H1 (cell line): ENCODE results near the gene ZYG11B. TPM values are rescaled to one million over a fixed set of nuclear protein-coding genes. Genes with fewer than 3 reads are reported as not detected.

Experiments
- CTCF ChIA-PET: fragments of 300-600 bp; sonication (Branson Sonifier 250); formaldehyde crosslinking; loops from one replicate; lab custom pipeline; 2021; ENCODE audit not compliant: partially characterized antibody; lab: Charles Lee
- POLR2A ChIA-PET: fragments of 300-600 bp; sonication (Branson Sonifier 250); formaldehyde crosslinking; loops from one replicate; lab custom pipeline; 2021; ENCODE audit warnings: inconsistent platforms; ENCODE audit not compliant: partially characterized antibody; lab: Charles Lee
- DNase-seq, 2 experiments: peaks; one replicate each; pipeline versions ENCODE4 v3.0.0 to v3.0.0-alpha.2; 2010 to 2022; ENCODE audit warnings: low spot score in 2 of 2, low read depth in 1 of 2, mixed read lengths in 1 of 2
- FAIRE-seq: peaks from 2 replicates; lab custom pipeline; 2011; peaks lifted over from hg19 to GRCh38; lab: Jason Lieb, UNC
- H2AFZ ChIP-seq: 2 replicates; pipeline ENCODE4 v1.8.1; 2012; ENCODE audit warnings: low read length, inconsistent platforms
- H2AK5ac ChIP-seq: 2 replicates; pipeline ENCODE4 v1.6.1; 2013; ENCODE audit warnings: low read depth, low read length
- H2BK120ac ChIP-seq: replicated peaks from 2 replicates; pipeline ENCODE3; 2013; ENCODE audit warnings: low read depth, low read length, inconsistent platforms
- H2BK12ac ChIP-seq: 2 replicates; pipeline ENCODE4 v1.6.1; 2013; ENCODE audit warnings: low read depth, low read length
- H2BK15ac ChIP-seq: 2 replicates; pipeline ENCODE4 v1.6.1; 2013; ENCODE audit warnings: low read length
- H2BK20ac ChIP-seq: 2 replicates; pipeline ENCODE4 v1.6.1; 2013; ENCODE audit warnings: low read length
- H2BK5ac ChIP-seq: 2 replicates; pipeline ENCODE4 v1.6.1; 2013; ENCODE audit warnings: low read depth, low read length
- H3K14ac ChIP-seq: 2 replicates; pipeline ENCODE4 v1.6.1; 2013; ENCODE audit warnings: inconsistent platforms; ENCODE audit not compliant: insufficient read length
- H3K18ac ChIP-seq: 2 replicates; pipeline ENCODE4 v1.6.1; 2013; ENCODE audit warnings: low read length; ENCODE audit errors: extremely low read depth
- H3K23ac ChIP-seq: 2 replicates; pipeline ENCODE4 v1.6.1; 2013; ENCODE audit warnings: inconsistent platforms; ENCODE audit not compliant: insufficient read length
- H3K23me2 ChIP-seq: 2 replicates; pipeline ENCODE4 v1.6.1; 2013; ENCODE audit warnings: low read depth, low read length
- H3K27ac ChIP-seq: 2 replicates; pipeline ENCODE4 v1.6.1; 2011; ENCODE audit warnings: low read depth, low read length, inconsistent platforms
- H3K27me3 ChIP-seq, 4 experiments: replicated peaks in 1 of 4; 1 replicate in 1 of 4; 2 replicates in 3 of 4; pipeline versions ENCODE4 v1.6.1 to v1.8.1; 2011 to 2013; ENCODE audit warnings: low read length in 3 of 4, mild to moderate bottlenecking in 3 of 4, inconsistent platforms in 2 of 4, mixed read lengths in 2 of 4, moderate library complexity in 1 of 4; ENCODE audit not compliant: control insufficient read depth in 3 of 4, insufficient read depth in 3 of 4; ENCODE audit errors: extremely low read depth in 1 of 4
- H3K36me3 ChIP-seq, 4 experiments: 2 replicates each; pipeline versions ENCODE4 v1.6.1 to v1.8.1; 2011 to 2013; ENCODE audit warnings: mild to moderate bottlenecking in 4 of 4, low read length in 3 of 4, moderate library complexity in 2 of 4, control low read depth in 1 of 4, inconsistent platforms in 1 of 4; ENCODE audit not compliant: insufficient read depth in 4 of 4, control insufficient read depth in 2 of 4
- H3K4ac ChIP-seq: replicated peaks from 2 replicates; pipeline ENCODE3; 2013; ENCODE audit warnings: low read length, low read depth, mixed read lengths, inconsistent platforms; ENCODE audit not compliant: insufficient read length
- H3K4me1 ChIP-seq, 4 experiments: replicated peaks in 1 of 4; 1 replicate in 1 of 4; 2 replicates in 3 of 4; pipeline versions ENCODE4 v1.6.1 to v1.8.1; 2011 to 2013; ENCODE audit warnings: low read length in 3 of 4, inconsistent platforms in 2 of 4, mixed read lengths in 1 of 4; ENCODE audit not compliant: insufficient read depth in 4 of 4, control insufficient read depth in 3 of 4
- H3K4me2 ChIP-seq, 2 experiments: 2 replicates each; pipeline versions ENCODE4 v1.6.1 to v1.8.1; 2011 to 2013; ENCODE audit warnings: low read depth in 2 of 2, low read length in 2 of 2, control low read depth in 1 of 2, inconsistent platforms in 1 of 2, mild to moderate bottlenecking in 1 of 2; ENCODE audit not compliant: insufficient read depth in 1 of 2
- H3K4me3 ChIP-seq, 4 experiments: fragments of 200-600, 300-600 bp in 1 of 4; sonication (generic), shearing (Covaris generic), sonication (Bioruptor Twin) in 1 of 4; 2 replicates each; pipeline versions ENCODE4 v1.5.1 to v1.8.1; 2011 to 2016; ENCODE audit warnings: low read length in 4 of 4, low read depth in 3 of 4, control low read depth in 2 of 4, inconsistent platforms in 2 of 4, mild to moderate bottlenecking in 2 of 4, mixed read lengths in 1 of 4, moderate library complexity in 1 of 4; ENCODE audit not compliant: insufficient read depth in 2 of 4; ENCODE audit errors: extremely low read depth in 1 of 4
- H3K56ac ChIP-seq: replicated peaks from 2 replicates; pipeline ENCODE3; 2013; ENCODE audit warnings: low read depth, mild to moderate bottlenecking, mixed read lengths, low read length, inconsistent platforms; ENCODE audit not compliant: insufficient read length
- H3K79me1 ChIP-seq: 2 replicates; pipeline ENCODE4 v1.6.1; 2013; ENCODE audit warnings: low read depth, low read length, control low read depth
- H3K79me2 ChIP-seq, 2 experiments: 2 replicates each; pipeline versions ENCODE4 v1.6.1 to v1.8.1; 2012 to 2013; ENCODE audit warnings: low read length in 2 of 2, mild to moderate bottlenecking in 2 of 2, inconsistent platforms in 1 of 2; ENCODE audit not compliant: insufficient read depth in 2 of 2, control insufficient read depth in 1 of 2
- H3K9ac ChIP-seq, 4 experiments: replicated peaks in 1 of 4; 1 replicate in 1 of 4; 2 replicates in 3 of 4; pipeline versions ENCODE4 v1.6.1 to v1.8.1; 2011 to 2013; ENCODE audit warnings: low read depth in 3 of 4, low read length in 3 of 4, control low read depth in 2 of 4, mild to moderate bottlenecking in 2 of 4, moderate library complexity in 2 of 4, inconsistent platforms in 1 of 4; ENCODE audit errors: extremely low read depth in 1 of 4
- H3K9me3 ChIP-seq, 2 experiments: 2 replicates each; pipeline versions ENCODE4 v1.6.1 to v1.8.1; 2012 to 2013; ENCODE audit warnings: mild to moderate bottlenecking in 2 of 2, moderate library complexity in 2 of 2, control low read depth in 1 of 2, inconsistent platforms in 1 of 2, low read depth in 1 of 2, low read length in 1 of 2, mixed read lengths in 1 of 2; ENCODE audit not compliant: insufficient read depth in 2 of 2
- H4K20me1 ChIP-seq, 2 experiments: replicated peaks in 1 of 2; 2 replicates each; pipeline versions ENCODE3 to v1.8.1; 2011 to 2013; ENCODE audit warnings: inconsistent platforms in 2 of 2, low read length in 2 of 2, mild to moderate bottlenecking in 1 of 2; ENCODE audit not compliant: insufficient read depth in 2 of 2, control insufficient read depth in 1 of 2
- H4K5ac ChIP-seq: 2 replicates; pipeline ENCODE4 v1.6.1; 2013; ENCODE audit warnings: low read length, low read depth, mixed read lengths, inconsistent platforms; ENCODE audit not compliant: insufficient read length
- H4K8ac ChIP-seq: 2 replicates; pipeline ENCODE4 v1.8.0; 2013; ENCODE audit warnings: mild to moderate bottlenecking, moderate library complexity, low read length, inconsistent platforms; ENCODE audit not compliant: insufficient read depth; ENCODE audit errors: extremely low read depth
- H4K91ac ChIP-seq: replicated peaks from 2 replicates; pipeline ENCODE3; 2013; ENCODE audit warnings: low read length, mixed read lengths, inconsistent platforms; ENCODE audit not compliant: insufficient read length
- ATF2 ChIP-seq: IDR thresholded peaks from 2 replicates; pipeline ENCODE4 v1.6.1; 2012; ENCODE audit warnings: low read length, inconsistent platforms
- CHD1 ChIP-seq: IDR thresholded peaks from 2 replicates; pipeline ENCODE4 v1.6.1; 2012; ENCODE audit warnings: low read depth, low read length, improper control_type of control experiment
- EZH2 ChIP-seq: fragments of 200-600 bp; sonication (generic); IDR thresholded peaks from 2 replicates; pipeline ENCODE4 v1.7.1; 2012; ENCODE audit warnings: low read depth, mild to moderate bottlenecking, moderate library complexity, low read length, inconsistent platforms; ENCODE audit not compliant: severe bottlenecking
- NRF1 ChIP-seq: IDR thresholded peaks from 2 replicates; pipeline ENCODE4 v1.6.1; 2011; ENCODE audit warnings: mild to moderate bottlenecking, low read depth, low read length, improper control_type of control experiment
- RXRA ChIP-seq: IDR thresholded peaks from 2 replicates; pipeline ENCODE4 v1.6.1; 2011; ENCODE audit warnings: low read depth, mild to moderate bottlenecking, low read length, moderate library complexity; ENCODE audit not compliant: insufficient read depth
- SIX5 ChIP-seq: IDR thresholded peaks from 2 replicates; pipeline ENCODE4 v1.6.1; 2011; ENCODE audit warnings: mild to moderate bottlenecking, low read depth, low read length
- TBP ChIP-seq: IDR thresholded peaks from 2 replicates; pipeline ENCODE4 v1.6.1; 2011; ENCODE audit warnings: low read depth, low read length, improper control_type of control experiment
- TEAD4 ChIP-seq: IDR thresholded peaks from 2 replicates; pipeline ENCODE4 v1.6.1; 2012; ENCODE audit warnings: low read depth, low read length, inconsistent platforms, mixed read lengths
- WGBS, 2 experiments: shearing (Covaris generic) in 1 of 2; methylation state at CpG; one replicate each; pipeline versions ENCODE4 v1.1.6 to v1.1.7; 2013 to 2015; ENCODE audit warnings: low lambda C conversion rate in 2 of 2, mixed read lengths in 2 of 2, inconsistent platforms in 1 of 2, low coverage in 1 of 2, missing lambda C conversion rate in 1 of 2; ENCODE audit not compliant: insufficient replicate concordance in 2 of 2, insufficient coverage in 1 of 2, insufficient read length in 1 of 2; ENCODE audit errors: extremely low coverage in 1 of 2, missing lambda C conversion rate in 1 of 2; 5-methylcytosine and 5-hydroxymethylcytosine counted together
- polyA plus RNA-seq, 7 experiments: library from polyadenylated mRNA; depleted of rRNA in 3 of 7; stranded (reverse) in 5 of 7; unstranded in 2 of 7; fragments of >200 nt in 5 of 7; fragments of 200-250 nt in 2 of 7; gene quantifications; 1 replicate in 5 of 7; 2 replicates in 1 of 7; 4 replicates in 1 of 7; pipeline versions ENCODE4 v1.2.1 to v1.2.3, GENCODE V29; 2011 to 2013; ENCODE audit warnings: missing spikeins in 2 of 7, mixed read lengths in 2 of 7
- total RNA-seq: library from RNA; stranded (reverse); fragmentation: NEBNext Ultra II Directional; extraction: Animal tissue kit (Norgen Biotek cat#: 25700); gene quantifications from 2 replicates; pipeline ENCODE4 v1.2.1, GENCODE V29; 2021

ZYG11B gene
- total and polyA plus RNA-seq, 2 of the 8 experiments (the other 6 are each of a cell fraction or from before 2014, with no cell fraction given): 4.4 to 20.9 TPM

- no peak overlapping the region for H3K27ac ChIP-seq
- no peaks in the 10 kb centered on the region for H3K27me3 ChIP-seq
- H3K4ac ChIP-seq: no peak overlapping the region
- no peak overlapping the region for H3K14ac ChIP-seq
- H3K9me3 ChIP-seq: no peaks in the 10 kb centered on the region
- H2BK12ac ChIP-seq: no peak overlapping the region
- CTCF ChIA-PET: no interaction called here
- H4K8ac ChIP-seq: no peak overlapping the region
- TF ChIP-seq SIX5 (no peak), TBP (no peak), EZH2 (no peak), TEAD4 (no peak), CHD1 (no peak), NRF1 (no peak), RXRA (no peak), ATF2 (no peak)
- no peaks in the 10 kb centered on the region for H3K79me1 ChIP-seq
- H3K4me1 ChIP-seq: peaks cover 0 to 3% (median 0%) of the 10 kb centered on the region in 4 experiments; a peak in 1 of 7 replicates
- no peaks in the 10 kb centered on the region for H4K20me1 ChIP-seq
- no peak overlapping the region for H2AFZ ChIP-seq
- H3K4me2 ChIP-seq: no peak overlapping the region
- no peak overlapping the region for H4K91ac ChIP-seq
- 99% methylated on average over 3 of the region's 4 CpGs; no CpG with 5 or more reads in 1 of the 2 experiments for WGBS, 2 experiments
- POLR2A ChIA-PET: no interaction called here
- H4K5ac ChIP-seq: no peak overlapping the region
- no peak for DNase-seq
- no peak overlapping the region for H2BK20ac ChIP-seq
- no peaks in the 10 kb centered on the region; the same call in 1 of the 2 replicates for H3K23me2 ChIP-seq
- no peak for FAIRE-seq
- H2BK15ac ChIP-seq: no peak overlapping the region
- no peak overlapping the region for H3K9ac ChIP-seq
- H3K79me2 ChIP-seq: no peaks in the 10 kb centered on the region
- no peak overlapping the region for H3K18ac ChIP-seq
- H3K36me3 ChIP-seq: no peaks in the 10 kb centered on the region; a peak in 1 of 8 replicates
- H3K56ac ChIP-seq: no peak overlapping the region
- no peak overlapping the region for H2BK120ac ChIP-seq
- H3K4me3 ChIP-seq: no peak overlapping the region
- H3K23ac ChIP-seq: no peak overlapping the region
- H2AK5ac ChIP-seq: no peak overlapping the region
- no peak overlapping the region for H2BK5ac ChIP-seq
Observed at GRCh38 chr1:52753169-52753568, 26.9 kb downstream of the ZYG11B start.
